Naive thymus-derived CD4-positive, alpha-beta T cell (primary cell): ENCODE measurements around the gene ARHGAP18. TPM values are rescaled to one million over a fixed set of nuclear protein-coding genes. Genes with fewer than 3 reads are reported as not detected.

Experiments used
- ATAC-seq: fragments of 150-1000 bp; cut with Tn5 transposase; 2 replicates; pipeline ENCODE4 v1.10.0; 2021; ENCODE audit warnings: mild to moderate bottlenecking, moderate library complexity
- CTCF ChIA-PET: fragments of 350-600 bp; sonication (Branson Sonifier 250); formaldehyde crosslinking; loops from one replicate; lab custom pipeline; 2021; ENCODE audit warnings: antibody characterized with exemption; lab: Charles Lee
- POLR2A ChIA-PET: fragments of 350-600 bp; sonication (Branson Sonifier 250); formaldehyde crosslinking; loops from one replicate; lab custom pipeline; 2021; ENCODE audit warnings: antibody characterized with exemption, inconsistent platforms; lab: Charles Lee
- DNase-seq, 9 donors: peaks; one replicate each; pipeline versions ENCODE4 v3.0.0 to v3.0.0-alpha.2; 2020 to 2022; ENCODE audit warnings: mixed read lengths in 1 of 9
- H3K27ac ChIP-seq: one replicate; pipeline ENCODE4 v1.7.0; 2013; ENCODE audit warnings: mild to moderate bottlenecking, low read depth, low read length, moderate library complexity
- H3K27me3 ChIP-seq, 2 donors: one replicate each; pipeline ENCODE4 v1.7.0; 2013; ENCODE audit warnings: low read length in 2 of 2, mild to moderate bottlenecking in 2 of 2, moderate library complexity in 2 of 2; ENCODE audit not compliant: control insufficient read depth in 2 of 2, insufficient read depth in 2 of 2
- H3K36me3 ChIP-seq, 3 experiments: 1 replicate in 2 of 3; 2 replicates in 1 of 3; pipeline ENCODE4 v1.7.0; 2013; ENCODE audit warnings: low read length in 3 of 3, mild to moderate bottlenecking in 3 of 3, moderate library complexity in 1 of 3; ENCODE audit not compliant: insufficient read depth in 3 of 3, control insufficient read depth in 2 of 3
- H3K4me1 ChIP-seq, 2 donors: one replicate each; pipeline ENCODE4 v1.7.0; 2013; ENCODE audit warnings: low read length in 2 of 2, mild to moderate bottlenecking in 2 of 2, moderate library complexity in 1 of 2; ENCODE audit not compliant: control insufficient read depth in 2 of 2, insufficient read depth in 2 of 2
- H3K4me3 ChIP-seq: 2 replicates; pipeline ENCODE4 v1.7.0; 2013; ENCODE audit warnings: mild to moderate bottlenecking, low read length
- H3K9me3 ChIP-seq, 3 experiments: 1 replicate in 2 of 3; 2 replicates in 1 of 3; pipeline ENCODE4 v1.7.0; 2013; ENCODE audit warnings: low read length in 3 of 3; ENCODE audit not compliant: control insufficient read depth in 2 of 3
- H3K27ac Mint-ChIP-seq, 9 donors: one replicate each; pipeline ENCODE4 v1.8.0; 2020 to 2022; ENCODE audit warnings: mixed read lengths in 9 of 9, mild to moderate bottlenecking in 8 of 9, moderate library complexity in 5 of 9, inconsistent platforms in 2 of 9
- H3K27me3 Mint-ChIP-seq, 5 donors: one replicate each; pipeline ENCODE4 v1.8.0; 2021 to 2022; ENCODE audit warnings: mixed read lengths in 5 of 5, mild to moderate bottlenecking in 1 of 5
- H3K36me3 Mint-ChIP-seq, 5 donors: one replicate each; pipeline ENCODE4 v1.8.0; 2020 to 2022; ENCODE audit warnings: mixed read lengths in 5 of 5, mild to moderate bottlenecking in 3 of 5, inconsistent platforms in 1 of 5
- H3K4me1 Mint-ChIP-seq, 7 donors: one replicate each; pipeline ENCODE4 v1.8.0; 2020 to 2022; ENCODE audit warnings: mixed read lengths in 7 of 7, mild to moderate bottlenecking in 3 of 7, inconsistent platforms in 1 of 7
- H3K4me3 Mint-ChIP-seq, 10 donors: one replicate each; pipeline ENCODE4 v1.8.0; 2020 to 2022; ENCODE audit warnings: mild to moderate bottlenecking in 10 of 10, mixed read lengths in 10 of 10, moderate library complexity in 6 of 10, inconsistent platforms in 2 of 10
- H3K9me3 Mint-ChIP-seq, 11 donors: one replicate each; pipeline ENCODE4 v1.8.0; 2020 to 2022; ENCODE audit warnings: mixed read lengths in 11 of 11, mild to moderate bottlenecking in 4 of 11, inconsistent platforms in 1 of 11, moderate library complexity in 1 of 11
- intact Hi-C, 2 donors: fragments of 100-400 bp; cut with micrococcal nuclease; formaldehyde crosslinking; loops; one replicate each; pipeline ENCODE4 v1.15.1; 2023
- polyA plus RNA-seq, 2 donors: library from polyadenylated mRNA; unstranded; fragments of 300-500 nt; fragmentation: Illumina TruSeq; gene quantifications; one replicate each; pipeline ENCODE4 v1.2.3, GENCODE V29; 2021
- total RNA-seq, 6 experiments: library from RNA in 5 of 6; stranded (reverse) in 5 of 6; gene quantifications; 1 replicate in 5 of 6; 2 replicates in 1 of 6; pipeline ENCODE4 v1.2.3 and lab custom pipeline; 2021 to 2026

Gene ARHGAP18
- total and polyA plus RNA-seq, 7 experiments from 2014 or later, result 0.53 to 9.4 (median 1.5) TPM

DNA sequence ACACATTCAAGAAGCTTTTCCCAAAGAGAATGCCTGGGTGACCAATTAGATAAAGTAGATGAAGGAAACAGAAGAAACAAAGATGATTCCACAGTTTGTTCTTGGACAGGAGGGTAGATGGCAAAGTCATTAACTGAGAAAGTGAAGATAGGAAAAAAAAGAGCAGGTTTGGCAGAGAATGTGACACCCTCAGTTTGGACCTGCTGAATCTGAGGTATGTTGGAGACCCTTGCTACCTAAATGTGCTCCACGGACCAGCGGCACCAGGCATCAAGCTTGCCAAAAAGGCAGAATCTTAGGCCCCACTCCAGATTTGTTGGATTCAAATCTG lies 49.7 kb downstream of the ARHGAP18 start:
- no peaks in the 10 kb centered on the region for H3K4me1 ChIP-seq
- H3K9me3 ChIP-seq, result no peaks in the 10 kb centered on the region
- Mint-ChIP-seq H3K27me3 (peaks cover 0 to 3% (median 0%) of the 10 kb centered on the region in 5 donors), H3K9me3 (peaks cover 0 to 1% (median 0%) of the 10 kb centered on the region in 11 donors), H3K4me3 (no peak overlapping the region), H3K4me1 (peaks cover 4 to 16% (median 11%) of the 10 kb centered on the region in 7 donors), H3K36me3 (peaks cover 0 to 9% (median 3%) of the 10 kb centered on the region in 5 donors), H3K27ac (no peak overlapping the region)
- ATAC-seq (no peak), DNase-seq (no peak)
- H3K36me3 ChIP-seq, result no peaks in the 10 kb centered on the region
- H3K4me3 ChIP-seq, result no peak overlapping the region
- intact Hi-C loops, result no loop called here
- H3K27me3 ChIP-seq, result no peaks in the 10 kb centered on the region
- CTCF ChIA-PET, result interaction anchor here (1.1 kb wide), 1 partner anchor 14 kb away, joined by 3 read pairs; no protein-coding TSS in a partner anchor
- no peak overlapping the region for H3K27ac ChIP-seq
- POLR2A ChIA-PET, result no interaction called here

DNA sequence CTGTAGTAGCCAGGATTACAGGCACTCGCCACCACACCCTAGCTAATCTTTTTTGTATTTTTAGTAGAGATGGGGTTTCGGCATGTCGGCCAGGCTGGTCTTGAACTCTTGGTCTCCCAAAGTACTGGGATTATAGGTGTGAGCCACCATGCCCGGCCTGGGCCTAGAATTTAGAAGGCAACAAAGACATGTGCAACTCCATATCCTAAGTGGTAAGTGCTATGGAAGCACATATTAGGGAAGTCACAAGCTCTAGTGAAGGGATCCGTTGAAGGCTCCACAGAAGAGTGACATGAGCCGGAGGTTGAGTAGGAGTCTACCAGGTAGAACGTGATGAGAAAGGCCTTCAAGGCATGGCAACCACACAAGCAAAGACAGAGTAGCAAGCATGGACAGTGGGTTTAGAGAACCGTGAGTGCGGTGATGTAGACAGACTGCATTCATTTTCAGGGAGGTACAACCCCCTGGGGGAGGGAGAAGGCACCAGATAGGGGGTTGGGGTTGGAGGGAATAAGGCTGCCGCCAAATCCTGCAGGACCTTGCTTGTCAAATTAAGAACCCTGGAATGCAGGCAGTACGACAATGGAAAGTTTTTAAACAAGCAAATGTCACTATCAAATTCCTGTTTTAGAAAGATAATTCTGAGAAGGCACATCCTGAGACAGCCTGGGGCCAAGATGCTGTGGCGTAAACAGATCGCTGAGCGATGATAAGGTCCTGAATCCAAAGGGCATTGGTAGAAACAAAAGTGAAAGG lies 50.2 kb downstream of the ARHGAP18 start:
- POLR2A ChIA-PET, result no interaction called here
- H3K27ac Mint-ChIP-seq, result no peak overlapping the region
- no peak overlapping the region for H3K4me3 Mint-ChIP-seq
- Histone ChIP-seq H3K36me3 (no peaks in the 10 kb centered on the region), H3K27me3 (no peaks in the 10 kb centered on the region), H3K27ac (no peak overlapping the region), H3K4me1 (no peaks in the 10 kb centered on the region), H3K4me3 (no peak overlapping the region), H3K9me3 (no peaks in the 10 kb centered on the region)
- H3K4me1 Mint-ChIP-seq, result peaks cover 6 to 17% (median 14%) of the 10 kb centered on the region in 7 donors
- DNase-seq (no peak), ATAC-seq (no peak)
- CTCF ChIA-PET, result interaction anchor here (1.1 kb wide), 1 partner anchor 14 kb away, joined by 3 read pairs; no protein-coding TSS in a partner anchor
- H3K27me3 Mint-ChIP-seq, result peaks cover 0 to 3% (median 0%) of the 10 kb centered on the region in 5 donors
- H3K9me3 Mint-ChIP-seq, result peaks cover 0 to 1% (median 0%) of the 10 kb centered on the region in 11 donors
- intact Hi-C loops, result no loop called here
- peaks cover 0 to 9% (median 3%) of the 10 kb centered on the region in 5 donors for H3K36me3 Mint-ChIP-seq

DNA sequence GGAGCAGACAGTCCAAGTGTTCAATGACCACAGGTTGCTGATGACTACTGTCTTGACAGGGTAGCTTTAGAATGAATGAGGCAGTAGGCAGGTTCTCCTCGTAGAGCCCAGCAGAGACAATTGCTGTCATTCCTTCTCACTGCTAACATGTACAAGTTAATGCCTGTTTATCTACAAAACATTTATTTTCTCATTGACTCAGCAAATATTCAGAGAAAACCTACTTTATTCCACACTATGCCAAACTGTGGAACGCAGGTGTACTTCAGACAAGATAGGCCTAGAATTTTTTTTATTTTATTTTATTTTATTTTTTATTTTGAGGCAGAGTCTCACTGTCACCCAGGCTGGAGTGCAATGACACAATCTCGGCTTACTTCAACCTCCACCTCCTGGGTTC lies 50.8 kb downstream of the ARHGAP18 start:
- ATAC-seq, result no peak
- Mint-ChIP-seq H3K9me3 (peaks cover 0 to 1% (median 0%) of the 10 kb centered on the region in 11 donors), H3K4me1 (peaks cover 6 to 19% (median 14%) of the 10 kb centered on the region in 7 donors), H3K4me3 (no peak overlapping the region), H3K27ac (no peak overlapping the region), H3K36me3 (peaks cover 0 to 6% (median 3%) of the 10 kb centered on the region in 5 donors), H3K27me3 (peaks cover 0 to 3% (median 0%) of the 10 kb centered on the region in 5 donors)
- H3K36me3 ChIP-seq, result no peaks in the 10 kb centered on the region
- no peak for DNase-seq
- intact Hi-C loops, result no loop called here
- CTCF ChIA-PET, result no interaction called here
- no peak overlapping the region for H3K27ac ChIP-seq
- no peaks in the 10 kb centered on the region for H3K4me1 ChIP-seq
- no peak overlapping the region for H3K4me3 ChIP-seq
- no peaks in the 10 kb centered on the region for H3K9me3 ChIP-seq
- POLR2A ChIA-PET, result no interaction called here
- H3K27me3 ChIP-seq, result no peaks in the 10 kb centered on the region

DNA sequence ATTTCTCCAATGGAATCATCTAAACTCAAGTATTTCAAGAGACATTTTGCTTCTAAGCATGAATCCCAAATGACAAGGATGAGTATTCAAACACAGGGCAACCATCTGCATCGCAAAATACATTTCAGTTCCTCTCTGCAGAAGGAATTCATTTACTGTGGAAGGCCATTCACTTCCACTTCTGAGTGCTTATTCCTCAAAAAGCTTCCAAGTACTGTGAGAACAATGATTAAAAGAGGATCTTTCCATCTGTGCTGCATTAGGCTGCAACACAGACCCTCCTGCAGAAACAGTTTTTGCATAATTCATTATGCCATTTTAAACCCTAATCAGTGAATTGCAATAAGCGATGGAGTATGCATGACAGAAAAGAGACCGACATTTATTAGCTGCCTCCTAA lies 52.5 kb downstream of the ARHGAP18 start:
- intact Hi-C loops, result no loop called here
- CTCF ChIA-PET, result no interaction called here
- peaks cover 6 to 20% (median 14%) of the 10 kb centered on the region in 7 donors for H3K4me1 Mint-ChIP-seq

DNA sequence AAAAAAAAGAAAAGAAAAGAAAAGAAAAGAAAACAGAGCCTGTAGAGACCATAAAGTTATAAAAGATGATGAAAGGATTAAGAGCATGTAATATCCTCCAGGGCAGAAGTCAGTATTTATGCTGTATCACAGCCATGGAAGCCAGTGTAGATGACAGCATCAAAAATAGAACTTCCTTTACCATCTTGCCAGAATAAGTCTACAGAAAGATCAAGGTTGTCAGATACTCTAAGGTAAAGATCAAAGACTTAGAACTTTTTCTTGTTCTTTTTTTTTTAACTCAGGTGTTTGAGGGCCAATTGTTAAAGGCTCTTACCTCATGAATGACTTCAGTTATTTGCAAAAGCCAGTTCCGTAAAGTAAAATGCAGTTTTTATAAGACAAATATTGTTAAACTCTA lies 54.6 kb downstream of the ARHGAP18 start:
- CTCF ChIA-PET, result no interaction called here
- DNase-seq (peak in 6 of 9 donors; percentile 26 to 58 (median 44)), ATAC-seq (peak; percentile 54)
- peaks cover 0 to 1% (median 0%) of the 10 kb centered on the region in 11 donors for H3K9me3 Mint-ChIP-seq
- H3K4me3 ChIP-seq, result no peak overlapping the region
- no peaks in the 10 kb centered on the region for H3K4me1 ChIP-seq
- H3K4me1 Mint-ChIP-seq, result peaks cover 4 to 14% (median 10%) of the 10 kb centered on the region in 7 donors
- peaks cover 0 to 7% (median 2%) of the 10 kb centered on the region in 5 donors for H3K36me3 Mint-ChIP-seq
- H3K36me3 ChIP-seq, result no peaks in the 10 kb centered on the region
- peaks cover 0 to 3% (median 0%) of the 10 kb centered on the region in 5 donors for H3K27me3 Mint-ChIP-seq
- no peaks in the 10 kb centered on the region for H3K27me3 ChIP-seq
- H3K4me3 Mint-ChIP-seq, result no peak overlapping the region
- POLR2A ChIA-PET, result no interaction called here
- H3K9me3 ChIP-seq, result no peaks in the 10 kb centered on the region
- H3K27ac Mint-ChIP-seq, result peak overlapping the region in 2 of 9 donors; percentile 3 to 9
- intact Hi-C loops, result no loop called here
- no peak overlapping the region for H3K27ac ChIP-seq

More for the DNA sequence above, 52.5 kb downstream of the ARHGAP18 start:
- H3K27ac ChIP-seq, result no peak overlapping the region
- H3K4me3 ChIP-seq, result no peak overlapping the region
- no peaks in the 10 kb centered on the region for H3K27me3 ChIP-seq
- ATAC-seq, result no peak
- H3K27me3 Mint-ChIP-seq, result peaks cover 0 to 3% (median 0%) of the 10 kb centered on the region in 5 donors
- no peak overlapping the region for H3K4me3 Mint-ChIP-seq
- H3K27ac Mint-ChIP-seq, result no peak overlapping the region
- H3K9me3 Mint-ChIP-seq, result peaks cover 0 to 1% (median 0%) of the 10 kb centered on the region in 11 donors
- no peaks in the 10 kb centered on the region for H3K4me1 ChIP-seq
- H3K36me3 Mint-ChIP-seq, result peaks cover 0 to 6% (median 3%) of the 10 kb centered on the region in 5 donors
- DNase-seq, result no peak
- H3K9me3 ChIP-seq, result no peaks in the 10 kb centered on the region
- H3K36me3 ChIP-seq, result no peaks in the 10 kb centered on the region
- POLR2A ChIA-PET, result no interaction called here

DNA sequence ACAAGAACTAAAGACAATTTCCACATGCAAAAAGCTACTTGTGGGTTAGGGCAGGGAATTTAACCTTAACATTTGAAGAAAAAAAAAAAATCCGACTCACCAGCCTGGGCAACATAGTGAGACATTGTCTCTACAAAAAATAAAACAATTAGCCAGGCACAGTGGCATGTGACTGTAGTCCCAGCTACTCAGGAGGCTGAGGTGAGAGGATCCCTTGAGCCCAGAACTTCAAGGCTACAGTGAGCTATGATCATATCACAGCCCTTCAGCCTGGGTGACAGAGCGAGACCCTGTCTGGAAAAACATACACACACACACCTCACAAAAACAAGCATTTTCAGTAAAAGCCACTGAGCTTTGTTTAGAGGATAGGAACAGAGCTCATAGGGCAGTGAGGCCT lies 56.2 kb downstream of the ARHGAP18 start:
- intact Hi-C loops, result no loop called here

More for the DNA sequence above, 56.2 kb downstream of the ARHGAP18 start:
- peaks cover 4 to 14% (median 9%) of the 10 kb centered on the region in 7 donors for H3K4me1 Mint-ChIP-seq
- Histone ChIP-seq H3K36me3 (no peaks in the 10 kb centered on the region), H3K4me1 (no peaks in the 10 kb centered on the region), H3K27me3 (no peaks in the 10 kb centered on the region), H3K4me3 (no peak overlapping the region), H3K9me3 (no peaks in the 10 kb centered on the region), H3K27ac (no peak overlapping the region)
- DNase-seq, result no peak
- no peak for ATAC-seq
- H3K9me3 Mint-ChIP-seq, result no peaks in the 10 kb centered on the region
- no peak overlapping the region for H3K27ac Mint-ChIP-seq
- CTCF ChIA-PET, result interaction anchor here (0.8 to 0.9 kb wide), 2 partner anchors 18 to 113 kb away, joined by 3 read pairs; no protein-coding TSS in a partner anchor
- no peaks in the 10 kb centered on the region for H3K27me3 Mint-ChIP-seq
- no peak overlapping the region for H3K4me3 Mint-ChIP-seq
- H3K36me3 Mint-ChIP-seq, result peaks cover 0 to 4% (median 0%) of the 10 kb centered on the region in 5 donors
- POLR2A ChIA-PET, result no interaction called here
